ENCODE measurements around the gene MYO1H.

DNA sequence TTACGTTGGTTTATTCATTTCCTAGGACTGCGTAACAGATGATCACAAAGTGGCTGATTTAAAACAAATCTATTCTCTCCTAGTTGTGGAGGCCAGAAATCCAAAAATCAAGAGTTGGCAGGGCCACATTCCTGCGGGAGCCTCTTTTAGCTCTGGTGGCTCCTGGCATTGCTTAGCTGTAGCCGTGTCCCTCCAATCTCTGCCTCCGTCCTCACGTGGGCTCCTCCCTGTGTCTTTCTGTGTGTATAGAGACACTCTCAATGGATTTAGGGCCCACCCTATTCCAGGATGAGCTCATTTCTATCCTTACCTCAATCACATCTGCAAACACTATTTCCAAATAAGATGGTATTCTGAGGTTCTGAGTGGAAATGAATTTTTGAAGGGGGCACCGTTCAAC, 86.9 kb downstream of the MYO1H start:
- no peak for TF ChIP-seq EZH2 (IDR thresholded peaks at IDR 0.05)
- no peak for TF ChIP-seq POLR2AphosphoS5 (IDR thresholded peaks at IDR 0.05; ENCODE audit: borderline replicate concordance, low read depth, low read length)

All from SK-N-MC (cell line).